PC-3 (cell line): ENCODE data around the gene OPRL1.

Experiments used
- CTCF ChIP-seq: fragments of 300-600 bp; sonication (generic); conservative IDR thresholded peaks from 2 replicates; pipeline ENCODE4 v1.5.1; 2017; ENCODE audit warnings: antibody characterized with exemption, low read depth, mild to moderate bottlenecking, low read length
- EZH2 ChIP-seq: fragments of 300-600 bp; sonication (generic); IDR thresholded peaks from one replicate; pipeline ENCODE4 v1.6.1; 2017; ENCODE audit warnings: antibody characterized with exemption, mild to moderate bottlenecking, low read length; ENCODE audit not compliant: unreplicated experiment
- EZH2phosphoT487 ChIP-seq: fragments of 300-600 bp; sonication (generic); IDR thresholded peaks from 2 replicates; pipeline ENCODE4 v1.6.1; 2018; ENCODE audit warnings: mild to moderate bottlenecking, antibody characterized with exemption, low read length, borderline replicate concordance

GRCh38 chr20:64145458-64146300, 65.8 kb downstream of the OPRL1 start:
- TF ChIP-seq CTCF (peak; percentile 53), EZH2 (no peak), EZH2phosphoT487 (no peak)
